ENCODE measurements around the gene RHBDF1. TPM values are rescaled to one million over a fixed set of nuclear protein-coding genes. Genes with fewer than 3 reads are reported as not detected.

Gene RHBDF1
- total RNA-seq, 1 experiment from 2014 or later = 60.8 TPM

GRCh38 chr16:89391-90302, 17.2 kb upstream of the RHBDF1 start:
- ChIA-PET POLR2A (no interaction called here), CTCF (interaction anchor here (0.5 to 11.4 kb wide), 5 partner anchors 17 to 268 kb away, joined by 3 to 493 read pairs (median 4); partner anchors contain the start of gene RHBDF1)
- Mint-ChIP-seq H3K27ac (no peak overlapping the region), H3K36me3 (peaks cover 21% of the 10 kb centered on the region; the same call in 1 of the 2 replicates), H3K4me3 (no peak overlapping the region), H3K4me1 (no peaks in the 10 kb centered on the region), H3K27me3 (ENCODE audit: low read depth) (no peaks in the 10 kb centered on the region), H3K9me3 (no peaks in the 10 kb centered on the region)
- DNase-seq (ENCODE audit: low spot score) = no peak
- ATAC-seq = no peak
- TF ChIP-seq, protein P1, sequence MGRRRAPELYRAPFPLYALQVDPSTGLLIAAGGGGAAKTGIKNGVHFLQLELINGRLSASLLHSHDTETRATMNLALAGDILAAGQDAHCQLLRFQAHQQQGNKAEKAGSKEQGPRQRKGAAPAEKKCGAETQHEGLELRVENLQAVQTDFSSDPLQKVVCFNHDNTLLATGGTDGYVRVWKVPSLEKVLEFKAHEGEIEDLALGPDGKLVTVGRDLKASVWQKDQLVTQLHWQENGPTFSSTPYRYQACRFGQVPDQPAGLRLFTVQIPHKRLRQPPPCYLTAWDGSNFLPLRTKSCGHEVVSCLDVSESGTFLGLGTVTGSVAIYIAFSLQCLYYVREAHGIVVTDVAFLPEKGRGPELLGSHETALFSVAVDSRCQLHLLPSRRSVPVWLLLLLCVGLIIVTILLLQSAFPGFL (CRISPR knock-in tag; IDR thresholded peaks at IDR 0.05; ENCODE audit: borderline replicate concordance) = no peak
- no peak for TF ChIP-seq ELF4 (CRISPR knock-in tag; IDR thresholded peaks at IDR 0.05; ENCODE audit: low read depth)
- TF ChIP-seq ZNF138 (CRISPR knock-in tag; conservative IDR thresholded peaks at IDR 0.05) = no peak

- Mint-ChIP-seq H3K9me3 (no peaks in the 10 kb centered on the region), H3K36me3 (peaks cover 21% of the 10 kb centered on the region; the same call in 1 of the 2 replicates), H3K4me1 (peaks cover 4% of the 10 kb centered on the region; the same call in 1 of the 2 replicates), H3K27me3 (ENCODE audit: low read depth) (no peaks in the 10 kb centered on the region), H3K4me3 (no peak overlapping the region), H3K27ac (no peak overlapping the region)
- ChIA-PET CTCF (interaction anchor here (3.5 to 11.4 kb wide), 3 partner anchors 8 to 21 kb away, joined by 14 to 493 read pairs (median 63); partner anchors contain the start of gene RHBDF1), POLR2A (no interaction called here)
- DNase-seq (ENCODE audit: low spot score) (no peak), ATAC-seq (no peak)
- TF ChIP-seq ZNF512 (CRISPR knock-in tag; IDR thresholded peaks at IDR 0.05; ENCODE audit: borderline replicate concordance) (no peak), ZNF219 (CRISPR knock-in tag; IDR thresholded peaks at IDR 0.05; ENCODE audit: borderline replicate concordance) (no peak)
These were observed 16.2 kb upstream of the RHBDF1 start for GRCh38 chr16:88613-89012.

GRCh38 chr16:86483-86952, 14.1 kb upstream of the RHBDF1 start:
- no peak for DNase-seq (ENCODE audit: low spot score)
- Mint-ChIP-seq H3K27ac (no peak overlapping the region), H3K27me3 (ENCODE audit: low read depth) (no peaks in the 10 kb centered on the region), H3K36me3 (peaks cover 24% of the 10 kb centered on the region), H3K4me1 (peaks cover 8% of the 10 kb centered on the region; the same call in 1 of the 2 replicates), H3K9me3 (no peaks in the 10 kb centered on the region), H3K4me3 (no peak overlapping the region)
- TF ChIP-seq ZNF396 (CRISPR knock-in tag; IDR thresholded peaks at IDR 0.05; ENCODE audit: borderline replicate concordance) (no peak), SOX15 (CRISPR knock-in tag; IDR thresholded peaks at IDR 0.05) (no peak), NR1H2 (CRISPR knock-in tag; IDR thresholded peaks at IDR 0.05) (no peak), SMAD3 (CRISPR knock-in tag; IDR thresholded peaks at IDR 0.05; ENCODE audit: borderline replicate concordance) (no peak), ERG (CRISPR knock-in tag; IDR thresholded peaks at IDR 0.05) (no peak), ZNF512 (CRISPR knock-in tag; IDR thresholded peaks at IDR 0.05; ENCODE audit: borderline replicate concordance) (no peak), ZNF317 (CRISPR knock-in tag; IDR thresholded peaks at IDR 0.05; ENCODE audit: borderline replicate concordance, low read depth) (no peak), KAT7 (CRISPR knock-in tag; IDR thresholded peaks at IDR 0.05; ENCODE audit: borderline replicate concordance) (no peak), IRF1 (CRISPR knock-in tag; IDR thresholded peaks at IDR 0.05) (no peak), CREM (CRISPR knock-in tag; IDR thresholded peaks at IDR 0.05) (no peak), TP53 (CRISPR knock-in tag; IDR thresholded peaks at IDR 0.05) (no peak)
- TF ChIP-seq, protein P2, sequence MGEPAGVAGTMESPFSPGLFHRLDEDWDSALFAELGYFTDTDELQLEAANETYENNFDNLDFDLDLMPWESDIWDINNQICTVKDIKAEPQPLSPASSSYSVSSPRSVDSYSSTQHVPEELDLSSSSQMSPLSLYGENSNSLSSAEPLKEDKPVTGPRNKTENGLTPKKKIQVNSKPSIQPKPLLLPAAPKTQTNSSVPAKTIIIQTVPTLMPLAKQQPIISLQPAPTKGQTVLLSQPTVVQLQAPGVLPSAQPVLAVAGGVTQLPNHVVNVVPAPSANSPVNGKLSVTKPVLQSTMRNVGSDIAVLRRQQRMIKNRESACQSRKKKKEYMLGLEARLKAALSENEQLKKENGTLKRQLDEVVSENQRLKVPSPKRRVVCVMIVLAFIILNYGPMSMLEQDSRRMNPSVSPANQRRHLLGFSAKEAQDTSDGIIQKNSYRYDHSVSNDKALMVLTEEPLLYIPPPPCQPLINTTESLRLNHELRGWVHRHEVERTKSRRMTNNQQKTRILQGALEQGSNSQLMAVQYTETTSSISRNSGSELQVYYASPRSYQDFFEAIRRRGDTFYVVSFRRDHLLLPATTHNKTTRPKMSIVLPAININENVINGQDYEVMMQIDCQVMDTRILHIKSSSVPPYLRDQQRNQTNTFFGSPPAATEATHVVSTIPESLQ (CRISPR knock-in tag; IDR thresholded peaks at IDR 0.05) = no peak
- no peak for ATAC-seq
- ChIA-PET CTCF (interaction anchor here (0.7 to 8.2 kb wide), 3 partner anchors 9 to 21 kb away, joined by 3 to 63 read pairs (median 10); no protein-coding TSS in a partner anchor), POLR2A (no interaction called here)

Data from WTC11 (cell line).